GM19023 (cell line): ENCODE data around the gene MMAB.

Experiments used
- ATAC-seq: cut with Tn5 transposase; IDR thresholded peaks from one replicate; pipeline ENCODE4 v1.9.1; 2021; ENCODE audit warnings: mild to moderate bottlenecking, moderate library complexity; ENCODE audit not compliant: unreplicated experiment

The MMAB gene

GRCh38 chr12:109518820-109519665, 54.3 kb downstream of the MMAB start:
- ATAC-seq: no peak

- ATAC-seq: no peak
These were observed 55.7 kb downstream of the MMAB start for GRCh38 chr12:109517619-109518018.

- no peak for ATAC-seq
These were observed 59.3 kb downstream of the MMAB start for GRCh38 chr12:109513977-109514376.

GRCh38 chr12:109513051-109513450, 60.3 kb downstream of the MMAB start:
- ATAC-seq: no peak

GRCh38 chr12:109512608-109513007, 60.7 kb downstream of the MMAB start:
- no peak for ATAC-seq

GRCh38 chr12:109510196-109510595, 63.1 kb downstream of the MMAB start:
- ATAC-seq: no peak

GRCh38 chr12:109504068-109504467, 69.2 kb downstream of the MMAB start:
- ATAC-seq: no peak
